GM12878 (cell line): ENCODE data around the gene EAF1. TPM values are rescaled to one million over a fixed set of nuclear protein-coding genes. Genes with fewer than 3 reads are reported as not detected.

Experiments used
- CHD4 ChIP-seq: fragments of 200-600 bp; sonication (generic); IDR thresholded peaks from 2 replicates; pipeline ENCODE4 v1.6.1; 2016; ENCODE audit warnings: mild to moderate bottlenecking
- FOS ChIP-seq: IDR thresholded peaks from 3 replicates; pipeline ENCODE4 v1.6.1; 2011; ENCODE audit warnings: borderline replicate concordance; ENCODE audit not compliant: insufficient read length; ENCODE audit errors: extremely low read depth
- GABPA ChIP-seq: IDR thresholded peaks from 2 replicates; pipeline ENCODE4 v1.6.1; 2014; ENCODE audit warnings: antibody characterized with exemption, low read depth, mild to moderate bottlenecking, inconsistent platforms
- KDM1A ChIP-seq: fragments of 200-600 bp; sonication (generic); IDR thresholded peaks from 2 replicates; pipeline ENCODE4 v1.6.1; 2016; ENCODE audit warnings: borderline replicate concordance
- MTA2 ChIP-seq: fragments of 450-650 bp; IDR thresholded peaks from 2 replicates; pipeline ENCODE4 v1.6.1; 2016; ENCODE audit warnings: low read depth, mild to moderate bottlenecking, moderate library complexity
- MXI1 ChIP-seq: fragments of 150-350 bp; IDR thresholded peaks from 2 replicates; pipeline ENCODE4 v1.6.1; 2011; ENCODE audit warnings: low read depth, mild to moderate bottlenecking, inconsistent platforms, low read length, improper control_type of control experiment
- NBN ChIP-seq: fragments of 450-650 bp; IDR thresholded peaks from 2 replicates; pipeline ENCODE4 v1.6.1; 2016
- PAX8 ChIP-seq: fragments of 450-650 bp; IDR thresholded peaks from 2 replicates; pipeline ENCODE4 v1.6.1; 2017; ENCODE audit warnings: mild to moderate bottlenecking, moderate library complexity
- POLR2A ChIP-seq: IDR thresholded peaks from 2 replicates; pipeline ENCODE4 v1.6.1; 2011; ENCODE audit warnings: low read depth, mild to moderate bottlenecking, low read length
- POU2F2 ChIP-seq: IDR thresholded peaks from 3 replicates; pipeline ENCODE4 v1.6.1; 2011; ENCODE audit warnings: low read depth, mild to moderate bottlenecking, low read length, borderline replicate concordance
- RAD21 ChIP-seq: IDR thresholded peaks from 2 replicates; pipeline ENCODE4 v1.6.1; 2011; ENCODE audit warnings: mild to moderate bottlenecking, low read depth, low read length, moderate library complexity; ENCODE audit not compliant: insufficient read depth
- RAD51 ChIP-seq: fragments of 450-650 bp; IDR thresholded peaks from 2 replicates; pipeline ENCODE4 v1.6.1; 2016; ENCODE audit warnings: moderate library complexity, mild to moderate bottlenecking, inconsistent platforms
- RB1 ChIP-seq: fragments of 450-650 bp; formaldehyde crosslinking; IDR thresholded peaks from 2 replicates; pipeline ENCODE4 v1.6.1; 2017; ENCODE audit warnings: mild to moderate bottlenecking, borderline replicate concordance
- SIX5 ChIP-seq: IDR thresholded peaks from 2 replicates; pipeline ENCODE4 v1.6.1; 2011; ENCODE audit warnings: mild to moderate bottlenecking, low read depth, low read length, moderate library complexity; ENCODE audit not compliant: severe bottlenecking
- SMAD5 ChIP-seq: IDR thresholded peaks from 2 replicates; pipeline ENCODE4 v1.6.1; 2016; ENCODE audit warnings: antibody characterized with exemption, low read depth
- STAT3 ChIP-seq: IDR thresholded peaks from 2 replicates; pipeline ENCODE4 v1.6.1; 2011; ENCODE audit warnings: low read depth, low read length, improper control_type of control experiment
- TCF12 ChIP-seq: IDR thresholded peaks from 2 replicates; pipeline ENCODE4 v1.6.1; 2011; ENCODE audit warnings: low read depth, mild to moderate bottlenecking, low read length
- ZBED1 ChIP-seq: IDR thresholded peaks from 2 replicates; pipeline ENCODE4 v1.6.1; 2016; ENCODE audit warnings: borderline replicate concordance
- ZNF384 ChIP-seq: IDR thresholded peaks from 2 replicates; pipeline ENCODE4 v1.6.1; 2012; ENCODE audit warnings: low read depth, mild to moderate bottlenecking, low read length, improper control_type of control experiment, borderline replicate concordance
- ZNF622 ChIP-seq: fragments of 450-650 bp; IDR thresholded peaks from 2 replicates; pipeline ENCODE4 v1.6.1; 2017; ENCODE audit warnings: mild to moderate bottlenecking, inconsistent platforms
- polyA plus RNA-seq, 11 experiments: library from polyadenylated mRNA; depleted of rRNA in 4 of 11; unstranded in 6 of 11; stranded (reverse) in 5 of 11; fragments of >200 nt; fragmentation: Nextera tagmentation in 4 of 11; fragmentation: Illumina TruSeq in 1 of 11; extraction: Ambion mirVana in 4 of 11; extraction: Trizol in 1 of 11; gene quantifications; 1 replicate in 1 of 11; 2 replicates in 10 of 11; pipeline versions ENCODE4 v1.2.1 to v1.2.3, GENCODE V29; 2011 to 2016; ENCODE audit warnings: inconsistent platforms in 2 of 11, missing spikeins in 2 of 11, low read depth in 1 of 11
- total RNA-seq, 4 experiments: library from RNA; depleted of rRNA in 3 of 4; stranded (reverse); fragments of >200 nt in 3 of 4; fragmentation: Illumina TruSeq in 1 of 4; extraction: Trizol in 1 of 4; gene quantifications; 2 replicates each; pipeline versions ENCODE4 v1.2.1 to v1.2.3, GENCODE V29; 2013 to 2021
- TF ChIP-seq, protein P1 (sequence below): fragments of 450-650 bp; IDR thresholded peaks from 2 replicates; pipeline ENCODE4 v1.6.1; 2018; ENCODE audit warnings: mild to moderate bottlenecking, low read depth, moderate library complexity; ENCODE audit not compliant: partially characterized antibody
- TF ChIP-seq, protein P2 (sequence below): fragments of 450-650 bp; IDR thresholded peaks from 2 replicates; pipeline ENCODE4 v1.6.1; 2014; ENCODE audit warnings: mild to moderate bottlenecking
- TF ChIP-seq, protein P3 (sequence below): IDR thresholded peaks from 2 replicates; pipeline ENCODE4 v1.6.1; 2012; ENCODE audit warnings: low read depth, low read length, improper control_type of control experiment
- TF ChIP-seq, protein P4 (sequence below): fragments of 450-650 bp; IDR thresholded peaks from 2 replicates; pipeline ENCODE4 v1.6.1; 2016; ENCODE audit warnings: mild to moderate bottlenecking

Gene EAF1
- total and polyA plus RNA-seq, 10 of the 15 experiments (the other 5 are each of a cell fraction or from before 2014, with no cell fraction given), result 6.8 to 21.6 (median 15.6) TPM

DNA sequence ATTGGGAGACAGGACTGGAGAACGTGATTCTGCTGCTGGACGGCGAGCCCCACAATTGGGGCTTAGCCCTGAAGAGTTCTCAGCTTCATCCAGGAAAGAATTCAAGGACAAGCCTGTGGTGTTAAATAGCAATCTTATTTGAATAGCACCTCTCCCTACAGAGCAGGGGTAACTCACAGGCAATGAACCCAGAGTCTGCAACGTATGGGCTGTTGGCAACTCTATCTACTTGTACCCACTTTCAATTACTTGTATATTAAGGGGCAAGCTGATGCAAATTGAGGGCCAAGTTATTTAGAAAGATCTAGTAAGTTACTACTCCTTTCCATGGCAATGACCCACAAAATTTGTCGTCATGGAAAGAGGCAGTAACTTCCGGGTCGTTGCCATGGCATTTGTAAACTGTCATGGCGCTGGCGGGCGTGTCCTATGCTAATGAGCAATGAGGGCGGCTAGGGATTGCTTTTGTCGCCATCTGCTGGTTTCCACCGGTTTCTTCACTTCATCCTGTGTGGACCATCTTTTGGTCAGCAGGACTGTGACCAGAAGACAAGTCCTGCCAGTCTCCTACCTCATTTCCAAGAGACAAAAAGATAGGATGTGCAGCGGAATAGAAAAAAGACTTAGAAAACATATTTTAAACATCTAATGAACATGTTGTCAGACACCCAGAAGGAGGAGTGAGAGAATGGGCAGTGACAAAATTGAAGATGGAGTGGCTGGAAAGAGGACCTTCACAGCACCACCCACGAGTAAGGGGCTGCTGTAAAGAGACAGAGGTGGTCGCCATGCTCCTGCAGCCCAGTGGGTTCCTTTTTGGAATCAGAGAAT lies 49.2 kb upstream of the EAF1 start (continued):
- TF ChIP-seq, protein P1, sequence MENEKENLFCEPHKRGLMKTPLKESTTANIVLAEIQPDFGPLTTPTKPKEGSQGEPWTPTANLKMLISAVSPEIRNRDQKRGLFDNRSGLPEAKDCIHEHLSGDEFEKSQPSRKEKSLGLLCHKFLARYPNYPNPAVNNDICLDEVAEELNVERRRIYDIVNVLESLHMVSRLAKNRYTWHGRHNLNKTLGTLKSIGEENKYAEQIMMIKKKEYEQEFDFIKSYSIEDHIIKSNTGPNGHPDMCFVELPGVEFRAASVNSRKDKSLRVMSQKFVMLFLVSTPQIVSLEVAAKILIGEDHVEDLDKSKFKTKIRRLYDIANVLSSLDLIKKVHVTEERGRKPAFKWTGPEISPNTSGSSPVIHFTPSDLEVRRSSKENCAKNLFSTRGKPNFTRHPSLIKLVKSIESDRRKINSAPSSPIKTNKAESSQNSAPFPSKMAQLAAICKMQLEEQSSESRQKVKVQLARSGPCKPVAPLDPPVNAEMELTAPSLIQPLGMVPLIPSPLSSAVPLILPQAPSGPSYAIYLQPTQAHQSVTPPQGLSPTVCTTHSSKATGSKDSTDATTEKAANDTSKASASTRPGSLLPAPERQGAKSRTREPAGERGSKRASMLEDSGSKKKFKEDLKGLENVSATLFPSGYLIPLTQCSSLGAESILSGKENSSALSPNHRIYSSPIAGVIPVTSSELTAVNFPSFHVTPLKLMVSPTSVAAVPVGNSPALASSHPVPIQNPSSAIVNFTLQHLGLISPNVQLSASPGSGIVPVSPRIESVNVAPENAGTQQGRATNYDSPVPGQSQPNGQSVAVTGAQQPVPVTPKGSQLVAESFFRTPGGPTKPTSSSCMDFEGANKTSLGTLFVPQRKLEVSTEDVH, result peak; percentile 78
- TF ChIP-seq TCF12 (no peak), GABPA (peak; percentile 96), MXI1 (peak; percentile 99), POU2F2 (peak; percentile 98), ZBED1 (no peak), STAT3 (0 out of 2 replicates have a peak, but pooled peaks have one; percentile 80), MTA2 (peak; percentile 90), NBN (peak; percentile 63), RB1 (peak; percentile 71; the same call in 1 of the 2 replicates), POLR2A (no peak), RAD51 (no peak), KDM1A (no peak), ZNF384 (no peak), SMAD5 (no peak), PAX8 (no peak), RAD21 (peak; percentile 80), CHD4 (no peak), FOS (no peak), ZNF622 (no peak), SIX5 (peak; percentile 65)
- TF ChIP-seq, protein P2, sequence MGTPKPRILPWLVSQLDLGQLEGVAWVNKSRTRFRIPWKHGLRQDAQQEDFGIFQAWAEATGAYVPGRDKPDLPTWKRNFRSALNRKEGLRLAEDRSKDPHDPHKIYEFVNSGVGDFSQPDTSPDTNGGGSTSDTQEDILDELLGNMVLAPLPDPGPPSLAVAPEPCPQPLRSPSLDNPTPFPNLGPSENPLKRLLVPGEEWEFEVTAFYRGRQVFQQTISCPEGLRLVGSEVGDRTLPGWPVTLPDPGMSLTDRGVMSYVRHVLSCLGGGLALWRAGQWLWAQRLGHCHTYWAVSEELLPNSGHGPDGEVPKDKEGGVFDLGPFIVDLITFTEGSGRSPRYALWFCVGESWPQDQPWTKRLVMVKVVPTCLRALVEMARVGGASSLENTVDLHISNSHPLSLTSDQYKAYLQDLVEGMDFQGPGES, result 0 out of 2 replicates have a peak, but pooled peaks have one; percentile 49
- TF ChIP-seq, protein P3, sequence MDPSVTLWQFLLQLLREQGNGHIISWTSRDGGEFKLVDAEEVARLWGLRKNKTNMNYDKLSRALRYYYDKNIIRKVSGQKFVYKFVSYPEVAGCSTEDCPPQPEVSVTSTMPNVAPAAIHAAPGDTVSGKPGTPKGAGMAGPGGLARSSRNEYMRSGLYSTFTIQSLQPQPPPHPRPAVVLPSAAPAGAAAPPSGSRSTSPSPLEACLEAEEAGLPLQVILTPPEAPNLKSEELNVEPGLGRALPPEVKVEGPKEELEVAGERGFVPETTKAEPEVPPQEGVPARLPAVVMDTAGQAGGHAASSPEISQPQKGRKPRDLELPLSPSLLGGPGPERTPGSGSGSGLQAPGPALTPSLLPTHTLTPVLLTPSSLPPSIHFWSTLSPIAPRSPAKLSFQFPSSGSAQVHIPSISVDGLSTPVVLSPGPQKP, result peak; percentile 85
- TF ChIP-seq, protein P4, sequence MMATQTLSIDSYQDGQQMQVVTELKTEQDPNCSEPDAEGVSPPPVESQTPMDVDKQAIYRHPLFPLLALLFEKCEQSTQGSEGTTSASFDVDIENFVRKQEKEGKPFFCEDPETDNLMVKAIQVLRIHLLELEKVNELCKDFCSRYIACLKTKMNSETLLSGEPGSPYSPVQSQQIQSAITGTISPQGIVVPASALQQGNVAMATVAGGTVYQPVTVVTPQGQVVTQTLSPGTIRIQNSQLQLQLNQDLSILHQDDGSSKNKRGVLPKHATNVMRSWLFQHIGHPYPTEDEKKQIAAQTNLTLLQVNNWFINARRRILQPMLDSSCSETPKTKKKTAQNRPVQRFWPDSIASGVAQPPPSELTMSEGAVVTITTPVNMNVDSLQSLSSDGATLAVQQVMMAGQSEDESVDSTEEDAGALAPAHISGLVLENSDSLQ, result peak; percentile 68
